IPS DF 19.7 (cell line): Measurements from ENCODE around the gene CCNQ.

ENCODE experiments used
- DNase-seq: peaks from one replicate; pipeline ENCODE4 v3.0.0-alpha.2; 2013; ENCODE audit warnings: low read depth, low spot score

The CCNQ gene

GRCh38 chrX:153576239-153576870 is 22.6 kb downstream of the CCNQ start:
- no peak for DNase-seq

GRCh38 chrX:153573984-153574383 is 25.0 kb downstream of the CCNQ start:
- no peak for DNase-seq

GRCh38 chrX:153572601-153573000 is 26.3 kb downstream of the CCNQ start:
- DNase-seq, result no peak

- DNase-seq, result no peak
Observed at GRCh38 chrX:153571534-153571908, 27.4 kb downstream of the CCNQ start.

GRCh38 chrX:153569475-153569874 is 29.5 kb downstream of the CCNQ start:
- no peak for DNase-seq

GRCh38 chrX:153568451-153569011 is 30.4 kb downstream of the CCNQ start:
- DNase-seq, result no peak

GRCh38 chrX:153565996-153566580 is 32.9 kb downstream of the CCNQ start:
- DNase-seq, result no peak

- no peak for DNase-seq
Observed at GRCh38 chrX:153564047-153564606, 34.8 kb downstream of the CCNQ start.

- DNase-seq, result no peak
Observed at GRCh38 chrX:153562546-153562945, 36.4 kb downstream of the CCNQ start.

- DNase-seq, result no peak
Observed at GRCh38 chrX:153561337-153561736, 37.6 kb downstream of the CCNQ start.

GRCh38 chrX:153560466-153560865 is 38.5 kb downstream of the CCNQ start:
- DNase-seq, result no peak

- no peak for DNase-seq
Observed at GRCh38 chrX:153560000-153560399, 38.9 kb downstream of the CCNQ start.

GRCh38 chrX:153557618-153558355 is 41.2 kb downstream of the CCNQ start:
- DNase-seq, result no peak

- DNase-seq, result no peak
Observed at GRCh38 chrX:153556767-153557166, 42.2 kb downstream of the CCNQ start.

GRCh38 chrX:153554519-153555167 is 44.3 kb downstream of the CCNQ start:
- DNase-seq, result no peak

- DNase-seq, result no peak
Observed at GRCh38 chrX:153551135-153551534, 47.8 kb downstream of the CCNQ start.

GRCh38 chrX:153549807-153550206 is 49.1 kb downstream of the CCNQ start:
- no peak for DNase-seq

- DNase-seq, result no peak
Observed at GRCh38 chrX:153549231-153549630, 49.7 kb downstream of the CCNQ start.

- no peak for DNase-seq
Observed at GRCh38 chrX:153547195-153547594, 51.7 kb downstream of the CCNQ start.

- no peak for DNase-seq
Observed at GRCh38 chrX:153546386-153546785, 52.6 kb downstream of the CCNQ start.

- no peak for DNase-seq
Observed at GRCh38 chrX:153544727-153545126, 54.2 kb downstream of the CCNQ start.

GRCh38 chrX:153539979-153540358 is 59.0 kb downstream of the CCNQ start:
- no peak for DNase-seq
